ENCODE results near the gene FHAD1. TPM values are rescaled to one million over a fixed set of nuclear protein-coding genes. Genes with fewer than 3 reads are reported as not detected.
A peak's percentile ranks its signal among the peaks of the same experiment; 100 is the strongest.

FHAD1 gene
- total and polyA plus RNA-seq, 2 donors (not counting 3 experiments of a cell fraction or from before 2014, with no cell fraction given), result 0.04 to 0.69 TPM

DNA sequence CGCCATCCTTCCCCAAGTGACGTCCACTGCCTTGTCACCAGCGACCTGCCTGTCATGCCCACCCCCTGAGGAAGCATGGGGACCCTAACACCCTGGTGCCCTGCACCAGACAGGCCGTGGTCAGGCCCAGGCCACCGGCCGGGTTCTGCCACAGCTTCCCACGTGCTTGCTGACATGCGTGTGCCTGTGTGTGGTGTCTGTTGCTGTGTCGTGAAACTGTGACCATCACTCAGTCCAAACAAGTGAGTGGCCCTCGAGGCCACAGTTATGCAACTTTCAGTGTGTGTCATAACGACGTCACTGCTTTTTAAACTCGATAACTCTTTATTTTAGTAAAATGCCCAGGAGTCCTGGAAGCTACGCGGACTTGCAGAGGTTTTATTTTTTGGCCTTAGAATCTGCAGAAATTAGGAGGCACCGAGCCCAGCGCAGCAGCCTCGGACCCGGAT, 182.7 kb downstream of the FHAD1 start:
- dilution Hi-C loops (cut with MboI; ENCODE audit: extremely low pct_ligation_motif_present, low sequenced_read_pairs) (no loop called here), intact Hi-C loops (cut with micrococcal nuclease) (loop anchor here (5.0 kb wide), 1 partner anchor 302 kb away; no protein-coding TSS in a partner anchor)
- H3K79me2 ChIP-seq (ENCODE audit: control insufficient read depth, insufficient read depth, low read length), result peaks cover 6% of the 10 kb centered on the region
- no peak overlapping the region for H3K4me2 ChIP-seq (ENCODE audit: insufficient read depth, low read length)
- no peaks in the 10 kb centered on the region for H3K9me3 ChIP-seq (replicated peaks; ENCODE audit: control insufficient read depth, insufficient read depth, low read length)
- no peak overlapping the region for H3K27ac ChIP-seq (ENCODE audit: insufficient read depth, low read depth, low read length)
- POLR2A ChIA-PET, result no interaction called here
- no peaks in the 10 kb centered on the region for H3K4me1 ChIP-seq (ENCODE audit: control insufficient read depth, extremely low read depth, insufficient read depth, low read length)
- TF ChIP-seq MYC (IDR thresholded peaks at IDR 0.05; ENCODE audit: low read depth, low read length), result no peak
- no peak for TF ChIP-seq POLR2A (IDR thresholded peaks at IDR 0.05; ENCODE audit: low read depth, low read length)
- TF ChIP-seq EZH2 (IDR thresholded peaks at IDR 0.05; ENCODE audit: borderline replicate concordance, low read depth, low read length, severe bottlenecking), result no peak
- TF ChIP-seq FOS (IDR thresholded peaks at IDR 0.05; ENCODE audit: borderline replicate concordance, insufficient read depth, low read length), result no peak
- TF ChIP-seq, protein P1, sequence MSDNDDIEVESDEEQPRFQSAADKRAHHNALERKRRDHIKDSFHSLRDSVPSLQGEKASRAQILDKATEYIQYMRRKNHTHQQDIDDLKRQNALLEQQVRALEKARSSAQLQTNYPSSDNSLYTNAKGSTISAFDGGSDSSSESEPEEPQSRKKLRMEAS (IDR thresholded peaks at IDR 0.05; ENCODE audit: insufficient read depth, insufficient read length), result no peak
- no peak for TF ChIP-seq JUN (IDR thresholded peaks at IDR 0.05; ENCODE audit: borderline replicate concordance, insufficient read depth, insufficient read length, low read depth)
- TF ChIP-seq, protein P2, sequence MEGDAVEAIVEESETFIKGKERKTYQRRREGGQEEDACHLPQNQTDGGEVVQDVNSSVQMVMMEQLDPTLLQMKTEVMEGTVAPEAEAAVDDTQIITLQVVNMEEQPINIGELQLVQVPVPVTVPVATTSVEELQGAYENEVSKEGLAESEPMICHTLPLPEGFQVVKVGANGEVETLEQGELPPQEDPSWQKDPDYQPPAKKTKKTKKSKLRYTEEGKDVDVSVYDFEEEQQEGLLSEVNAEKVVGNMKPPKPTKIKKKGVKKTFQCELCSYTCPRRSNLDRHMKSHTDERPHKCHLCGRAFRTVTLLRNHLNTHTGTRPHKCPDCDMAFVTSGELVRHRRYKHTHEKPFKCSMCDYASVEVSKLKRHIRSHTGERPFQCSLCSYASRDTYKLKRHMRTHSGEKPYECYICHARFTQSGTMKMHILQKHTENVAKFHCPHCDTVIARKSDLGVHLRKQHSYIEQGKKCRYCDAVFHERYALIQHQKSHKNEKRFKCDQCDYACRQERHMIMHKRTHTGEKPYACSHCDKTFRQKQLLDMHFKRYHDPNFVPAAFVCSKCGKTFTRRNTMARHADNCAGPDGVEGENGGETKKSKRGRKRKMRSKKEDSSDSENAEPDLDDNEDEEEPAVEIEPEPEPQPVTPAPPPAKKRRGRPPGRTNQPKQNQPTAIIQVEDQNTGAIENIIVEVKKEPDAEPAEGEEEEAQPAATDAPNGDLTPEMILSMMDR (IDR thresholded peaks at IDR 0.05; ENCODE audit: extremely low read depth in 1 of 2, insufficient read depth in 1 of 2, low read depth in 1 of 2, low read length in 2 of 2), result no peak
- TF ChIP-seq POLR2AphosphoS5 (IDR thresholded peaks at IDR 0.05; ENCODE audit: insufficient read depth, low read depth, low read length), result no peak
- no peak for TF ChIP-seq GATA2 (IDR thresholded peaks at IDR 0.05; ENCODE audit: insufficient read depth, insufficient read length, low read depth, low read length)
- H3K36me3 ChIP-seq (ENCODE audit: control insufficient read depth in 2 of 2, extremely low read depth in 1 of 2, insufficient read depth in 2 of 2, low read length in 2 of 2), result peaks cover 9 to 18% of the 10 kb centered on the region in 2 experiments
- H3K9ac ChIP-seq (replicated peaks; ENCODE audit: extremely low read depth, insufficient read depth, low read length), result no peak overlapping the region
- no peak for FAIRE-seq
- CTCF ChIA-PET, result interaction anchor here (0.7 to 13.1 kb wide), 7 partner anchors 8 to 301 kb away, joined by 3 to 332 read pairs (median 21); no protein-coding TSS in a partner anchor
- H3K9me1 ChIP-seq (replicated peaks; ENCODE audit: control insufficient read depth, extremely low read depth, insufficient read depth, low read length), result no peaks in the 10 kb centered on the region
- H3K4me3 ChIP-seq (replicated peaks in 1 of 3; ENCODE audit: insufficient read depth in 1 of 3, low read depth in 1 of 3, low read length in 3 of 3), result no peak overlapping the region
- TSS peak; percentile 10 for BruUV-seq (replicated peaks)
- no peaks in the 10 kb centered on the region for H3K27me3 ChIP-seq (ENCODE audit: control insufficient read depth in 2 of 2, insufficient read depth in 2 of 2, low read length in 2 of 2)
- H2AFZ ChIP-seq (ENCODE audit: low read depth, low read length), result no peak overlapping the region
- no peaks in the 10 kb centered on the region for H4K20me1 ChIP-seq (replicated peaks; ENCODE audit: control insufficient read depth, extremely low read depth, insufficient read depth, low read length)
- DNase-seq (ENCODE audit: low read depth, low spot score), result no peak

All from endothelial cell of umbilical vein (primary cell).